Breast epithelium (tissue), 4 donors: ENCODE data around the gene SLC22A13. TPM values are rescaled to one million over a fixed set of nuclear protein-coding genes. Genes with fewer than 3 reads are reported as not detected.
"Not testable (repeated sequence)": the region's sequence is repeated elsewhere in the genome, so short reads cannot be mapped to it uniquely, and the experiment has no call there.

Experiments used
- DNase-seq, 2 donors: peaks; one replicate each; pipeline ENCODE4 v3.0.0-alpha.2; 2019; ENCODE audit warnings: low spot score in 2 of 2
- H3K27ac ChIP-seq, 2 donors: fragments of 200-600 bp; sonication (generic) in 1 of 2; one replicate each; pipeline ENCODE4 v1.5.1; 2016 to 2019; ENCODE audit warnings: mild to moderate bottlenecking in 1 of 2
- H3K27me3 ChIP-seq, 2 donors: fragments of 200-600 bp; sonication (generic) in 1 of 2; one replicate each; pipeline versions ENCODE4 v1.5.1 to v1.6.0; 2017 to 2019; ENCODE audit warnings: control low read depth in 1 of 2, mild to moderate bottlenecking in 1 of 2
- H3K36me3 ChIP-seq: fragments of 200-600 bp; one replicate; pipeline ENCODE4 v1.5.1; 2019
- H3K4me1 ChIP-seq, 2 donors: fragments of 200-600 bp; sonication (generic); one replicate each; pipeline ENCODE4 v1.5.1; 2016 to 2019; ENCODE audit warnings: control low read depth in 1 of 2
- H3K4me3 ChIP-seq, 3 donors: fragments of 200-600 bp; sonication (generic); 1 replicate in 2 of 3; 2 replicates in 1 of 3; pipeline ENCODE4 v1.5.1; 2016 to 2019; ENCODE audit warnings: mild to moderate bottlenecking in 3 of 3, moderate library complexity in 2 of 3
- H3K9me3 ChIP-seq, 2 donors: fragments of 200-600 bp; sonication (generic) in 1 of 2; one replicate each; pipeline ENCODE4 v1.5.1; 2016 to 2019; ENCODE audit warnings: control low read depth in 1 of 2
- CTCF ChIP-seq, 3 donors: fragments of 450-650 bp; IDR thresholded peaks; one replicate each; pipeline ENCODE4 v1.5.1; 2016 to 2017; ENCODE audit warnings: antibody characterized with exemption in 3 of 3, mild to moderate bottlenecking in 3 of 3, moderate library complexity in 3 of 3
- POLR2A ChIP-seq: fragments of 450-650 bp; IDR thresholded peaks from one replicate; pipeline ENCODE4 v1.6.1; 2016; ENCODE audit warnings: antibody characterized with exemption, mild to moderate bottlenecking, moderate library complexity
- POLR2AphosphoS5 ChIP-seq, 3 donors: sonication (generic); formaldehyde crosslinking; IDR thresholded peaks; one replicate each; pipeline ENCODE4 v1.6.1; 2017; ENCODE audit warnings: antibody characterized with exemption in 3 of 3
- intact Hi-C: fragments of 100-400 bp; cut with DNase I; formaldehyde crosslinking; loops from one replicate; pipeline ENCODE4 v1.15.1; 2023; ENCODE audit warnings: low total_unique reads
- total RNA-seq, 3 donors: library from RNA; depleted of rRNA; stranded (reverse); fragments of >200 nt; gene quantifications; one replicate each; pipeline ENCODE4 v1.1.0, GENCODE V29; 2016

The SLC22A13 gene
- total RNA-seq, 3 donors from 2014 or later: 0.48 to 0.59 TPM; not detected in 1

GRCh38 chr3:38317192-38317759, 51.7 kb downstream of the SLC22A13 start:
- TF ChIP-seq POLR2AphosphoS5 (IDR thresholded peaks at IDR 0.05) (no peak), CTCF (IDR thresholded peaks at IDR 0.05) (no peak), POLR2A (no peak)
- Histone ChIP-seq H3K4me3 (no peak overlapping the region), H3K4me1 (no peaks in the 10 kb centered on the region), H3K27me3 (no peaks in the 10 kb centered on the region), H3K36me3 (no peaks in the 10 kb centered on the region), H3K27ac (no peak overlapping the region), H3K9me3 (peaks cover 0 to 6% of the 10 kb centered on the region in 2 donors)
- no peak for DNase-seq
- intact Hi-C loops: no loop called here

GRCh38 chr3:38318766-38319671, 53.4 kb downstream of the SLC22A13 start:
- intact Hi-C loops: no loop called here
- Histone ChIP-seq H3K4me1 (no peaks in the 10 kb centered on the region), H3K4me3 (no peak overlapping the region), H3K27ac (no peak overlapping the region), H3K27me3 (no peaks in the 10 kb centered on the region), H3K36me3 (no peaks in the 10 kb centered on the region), H3K9me3 (peaks cover 0 to 6% of the 10 kb centered on the region in 2 donors)
- TF ChIP-seq POLR2AphosphoS5 (IDR thresholded peaks at IDR 0.05) (no peak), POLR2A (no peak), CTCF (IDR thresholded peaks at IDR 0.05) (no peak)
- DNase-seq: no peak

GRCh38 chr3:38320638-38321037, 55.0 kb downstream of the SLC22A13 start:
- intact Hi-C loops: loop anchor here (10.0 kb wide), 1 partner anchor 1534 kb away; no protein-coding TSS in a partner anchor
- not testable (repeated sequence) for H3K27me3 ChIP-seq, H3K9me3 ChIP-seq, H3K27ac ChIP-seq, H3K4me1 ChIP-seq, DNase-seq, H3K36me3 ChIP-seq, H3K4me3 ChIP-seq

GRCh38 chr3:38323060-38323459, 57.4 kb downstream of the SLC22A13 start:
- H3K36me3 ChIP-seq: no peaks in the 10 kb centered on the region
- intact Hi-C loops: loop anchor here (10.0 kb wide), 1 partner anchor 1532 kb away; no protein-coding TSS in a partner anchor
- no peaks in the 10 kb centered on the region for H3K27me3 ChIP-seq
- H3K9me3 ChIP-seq: peaks cover 0 to 8% of the 10 kb centered on the region in 2 donors
- DNase-seq: no peak
- H3K4me3 ChIP-seq: no peak overlapping the region
- H3K27ac ChIP-seq: no peak overlapping the region
- no peaks in the 10 kb centered on the region for H3K4me1 ChIP-seq
- TF ChIP-seq POLR2AphosphoS5 (IDR thresholded peaks at IDR 0.05) (no peak), POLR2A (no peak), CTCF (IDR thresholded peaks at IDR 0.05) (no peak)

- TF ChIP-seq POLR2A: no peak
- TF ChIP-seq POLR2AphosphoS5 (IDR thresholded peaks at IDR 0.05): no peak
- TF ChIP-seq CTCF (IDR thresholded peaks at IDR 0.05): no peak
- Histone ChIP-seq H3K27me3 (no peaks in the 10 kb centered on the region), H3K36me3 (no peaks in the 10 kb centered on the region), H3K4me1 (no peaks in the 10 kb centered on the region), H3K27ac (no peak overlapping the region), H3K4me3 (no peak overlapping the region), H3K9me3 (peaks cover 0 to 8% of the 10 kb centered on the region in 2 donors)
- no peak for DNase-seq
- intact Hi-C loops: loop anchor here (10.0 kb wide), 1 partner anchor 1530 kb away; no protein-coding TSS in a partner anchor
Observed at GRCh38 chr3:38325256-38325655, 59.6 kb downstream of the SLC22A13 start.
